HG03108 (cell line): Measurements from ENCODE around the gene CHCHD6.
A peak's percentile ranks its signal among the peaks of the same experiment; 100 is the strongest.

Experiments
- ATAC-seq: cut with Tn5 transposase; IDR thresholded peaks from one replicate; pipeline ENCODE4 v1.9.1; 2021; ENCODE audit warnings: moderate library complexity; ENCODE audit not compliant: unreplicated experiment

Gene CHCHD6

GRCh38 chr3:126936853-126937425 lies 232.9 kb downstream of the CHCHD6 start:
- no peak for ATAC-seq

GRCh38 chr3:126937533-126937932 lies 233.5 kb downstream of the CHCHD6 start:
- no peak for ATAC-seq

GRCh38 chr3:126937973-126938372 lies 233.9 kb downstream of the CHCHD6 start:
- ATAC-seq: no peak

GRCh38 chr3:126938520-126939337 lies 234.7 kb downstream of the CHCHD6 start:
- ATAC-seq: no peak

- no peak for ATAC-seq
These were observed 235.3 kb downstream of the CHCHD6 start for GRCh38 chr3:126939338-126939718.

GRCh38 chr3:126939733-126940132 lies 235.7 kb downstream of the CHCHD6 start:
- no peak for ATAC-seq

GRCh38 chr3:126941721-126942270 lies 237.8 kb downstream of the CHCHD6 start:
- no peak for ATAC-seq

- ATAC-seq: peak; percentile 55
These were observed 240.3 kb downstream of the CHCHD6 start for GRCh38 chr3:126944089-126944965.

- no peak for ATAC-seq
These were observed 241.2 kb downstream of the CHCHD6 start for GRCh38 chr3:126945171-126945721.

GRCh38 chr3:126945891-126946290 lies 241.9 kb downstream of the CHCHD6 start:
- ATAC-seq: no peak

GRCh38 chr3:126946405-126946804 lies 242.4 kb downstream of the CHCHD6 start:
- ATAC-seq: no peak

GRCh38 chr3:126947429-126947828 lies 243.4 kb downstream of the CHCHD6 start:
- ATAC-seq: no peak

- no peak for ATAC-seq
These were observed 245.0 kb downstream of the CHCHD6 start for GRCh38 chr3:126948980-126949535.

- ATAC-seq: no peak
These were observed 247.5 kb downstream of the CHCHD6 start for GRCh38 chr3:126951561-126951960.

GRCh38 chr3:126952261-126952982 lies 248.4 kb downstream of the CHCHD6 start:
- ATAC-seq: no peak

GRCh38 chr3:126952983-126953660 lies 249.1 kb downstream of the CHCHD6 start:
- ATAC-seq: no peak

- ATAC-seq: peak; percentile 61
These were observed 250.3 kb downstream of the CHCHD6 start for GRCh38 chr3:126954141-126954842.

GRCh38 chr3:126955004-126955790 lies 251.2 kb downstream of the CHCHD6 start:
- peak; percentile 85 for ATAC-seq
